ENCODE measurements around the gene KBTBD8. TPM values are rescaled to one million over a fixed set of nuclear protein-coding genes. Genes with fewer than 3 reads are reported as not detected.

KBTBD8 gene
- total and polyA plus RNA-seq, 2 of the 8 experiments (the other 6 are each of a cell fraction or from before 2014, with no cell fraction given): 3.2 to 23.9 TPM

DNA sequence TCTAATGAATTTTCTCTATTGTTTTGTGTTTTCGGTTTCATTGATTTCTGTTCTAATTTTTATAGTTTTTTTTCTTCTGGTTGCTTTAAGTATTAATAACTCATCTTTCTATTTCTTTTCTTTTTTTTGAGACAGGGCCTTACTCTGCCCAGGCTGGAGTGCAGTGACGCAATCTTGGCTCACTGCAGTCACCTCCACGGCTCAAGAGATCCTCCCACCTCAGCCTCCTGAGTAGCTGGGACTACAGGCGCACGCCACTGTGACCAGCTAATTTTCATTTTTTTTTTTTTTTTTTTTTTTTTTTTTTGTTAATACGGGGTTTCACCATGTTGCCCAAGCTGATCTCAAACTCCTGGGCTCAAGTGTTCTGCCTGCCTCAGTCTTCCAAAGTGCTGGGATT lies 14.5 kb downstream of the KBTBD8 start:
- Histone ChIP-seq H2BK15ac (ENCODE audit: low read length) (no peak overlapping the region), H3K4me3 (ENCODE audit: extremely low read depth in 1 of 4, insufficient read depth in 2 of 4, low read depth in 3 of 4, low read length in 4 of 4) (no peak overlapping the region), H3K18ac (ENCODE audit: extremely low read depth, low read length) (no peak overlapping the region), H3K23me2 (ENCODE audit: low read depth, low read length) (no peaks in the 10 kb centered on the region), H3K9ac (replicated peaks in 1 of 4; ENCODE audit: extremely low read depth in 1 of 4, low read depth in 3 of 4, low read length in 3 of 4) (no peak overlapping the region), H3K4me2 (ENCODE audit: insufficient read depth in 1 of 2, low read depth in 2 of 2, low read length in 2 of 2) (no peak overlapping the region), H3K9me3 (ENCODE audit: insufficient read depth in 2 of 2, low read depth in 1 of 2, low read length in 1 of 2) (no peaks in the 10 kb centered on the region), H3K4me1 (replicated peaks in 1 of 4; ENCODE audit: control insufficient read depth in 3 of 4, insufficient read depth in 4 of 4, low read length in 3 of 4) (peaks cover 0 to 7% (median 2%) of the 10 kb centered on the region in 4 experiments; a peak in 2 of 7 replicates), H2BK12ac (ENCODE audit: low read depth, low read length) (no peak overlapping the region), H2AFZ (ENCODE audit: low read length) (no peak overlapping the region), H2BK120ac (replicated peaks; ENCODE audit: low read depth, low read length) (no peak overlapping the region), H3K14ac (ENCODE audit: insufficient read length) (no peak overlapping the region), H2AK5ac (ENCODE audit: low read depth, low read length) (no peak overlapping the region), H3K79me2 (ENCODE audit: control insufficient read depth in 1 of 2, insufficient read depth in 2 of 2, low read length in 2 of 2) (no peaks in the 10 kb centered on the region), H3K79me1 (ENCODE audit: low read depth, low read length) (no peaks in the 10 kb centered on the region), H3K27me3 (replicated peaks in 1 of 4; ENCODE audit: control insufficient read depth in 3 of 4, extremely low read depth in 1 of 4, insufficient read depth in 3 of 4, low read length in 3 of 4) (no peaks in the 10 kb centered on the region), H4K8ac (ENCODE audit: extremely low read depth, insufficient read depth, low read length) (no peak overlapping the region), H4K20me1 (replicated peaks in 1 of 2; ENCODE audit: control insufficient read depth in 1 of 2, insufficient read depth in 2 of 2, low read length in 2 of 2) (peaks cover 0 to 2% of the 10 kb centered on the region in 2 experiments), H3K36me3 (ENCODE audit: control insufficient read depth in 2 of 4, insufficient read depth in 4 of 4, low read length in 3 of 4) (peaks cover 0 to 13% (median 3%) of the 10 kb centered on the region in 4 experiments; a peak in 3 of 8 replicates), H2BK20ac (ENCODE audit: low read length) (no peak overlapping the region), H3K27ac (ENCODE audit: low read depth, low read length) (no peak overlapping the region), H4K5ac (ENCODE audit: insufficient read length, low read depth, low read length) (no peak overlapping the region), H3K4ac (replicated peaks; ENCODE audit: insufficient read length, low read depth, low read length) (no peak overlapping the region), H3K56ac (replicated peaks; ENCODE audit: insufficient read length, low read depth, low read length) (no peak overlapping the region), H3K23ac (ENCODE audit: insufficient read length) (no peak overlapping the region), H2BK5ac (ENCODE audit: low read depth, low read length) (no peak overlapping the region), H4K91ac (replicated peaks; ENCODE audit: insufficient read length, low read length) (no peak overlapping the region)
- DNase-seq (ENCODE audit: low read depth in 1 of 2, low spot score in 2 of 2) (no peak), FAIRE-seq (no peak)
- WGBS, 2 experiments (ENCODE audit: extremely low coverage in 1 of 2, insufficient coverage in 1 of 2, insufficient read length in 1 of 2, insufficient replicate concordance in 2 of 2, low coverage in 1 of 2, low lambda C conversion rate in 2 of 2, missing lambda C conversion rate in 1 of 2): 97% methylated on average over 6 of the region's 6 CpGs; no CpG with 5 or more reads in 1 of the 2 experiments
- peak; percentile 46; the same call in 1 of the 2 replicates for TF ChIP-seq CEBPB (IDR thresholded peaks at IDR 0.05; ENCODE audit: low read depth, low read length)
- no peak for TF ChIP-seq CBX8 (IDR thresholded peaks at IDR 0.05; ENCODE audit: borderline replicate concordance, low read depth, low read length)
- CTCF ChIA-PET (ENCODE audit: partially characterized antibody): no interaction called here
- POLR2A ChIA-PET (ENCODE audit: partially characterized antibody): no interaction called here
